GM12878 (cell line): Measurements from ENCODE around the gene RAD51B. TPM values are rescaled to one million over a fixed set of nuclear protein-coding genes. Genes with fewer than 3 reads are reported as not detected.

Experiments used
- ATAC-seq: fragments of 200-7000 bp; cut with Tn5 transposase; 3 replicates; pipeline ENCODE4 v1.9.1; 2020; ENCODE audit warnings: mild to moderate bottlenecking, moderate library complexity
- BruUV-seq: library from RNA; stranded (reverse); fragments of 400-500 nt; replicated peaks from 2 replicates; lab custom pipeline; 2021; lab: Mats Ljungman, UMichigan
- CTCF ChIA-PET: fragments of 300-600 bp; sonication (Branson Sonifier 250); formaldehyde crosslinking; extraction: SDS; loops from one replicate; lab custom pipeline; 2021; ENCODE audit warnings: inconsistent platforms; lab: Yijun Ruan, JAX
- POLR2A ChIA-PET: fragments of 350-600 bp; formaldehyde crosslinking; extraction: SDS; loops from one replicate; lab custom pipeline; 2021; ENCODE audit warnings: inconsistent platforms; lab: Charles Lee
- RAD21 ChIA-PET: fragments of 300-600 bp; sonication (Branson Sonifier 250); formaldehyde crosslinking; loops from one replicate; lab custom pipeline; 2023; ENCODE audit warnings: antibody characterized with exemption; ENCODE audit not compliant: unreplicated experiment; lab: Charles Lee
- SMC1A ChIA-PET: fragments of 300-600 bp; sonication (Branson Sonifier 250); formaldehyde crosslinking; loops from one replicate; lab custom pipeline; 2023; ENCODE audit not compliant: unreplicated experiment, uncharacterized antibody; lab: Charles Lee
- DNase-seq: peaks from one replicate; pipeline ENCODE4 v3.0.0-alpha.2; 2011; ENCODE audit warnings: low read depth, low spot score
- FAIRE-seq: peaks from 3 replicates; lab custom pipeline; 2011; peaks lifted over from hg19 to GRCh38; lab: Jason Lieb, UNC
- H2AFZ ChIP-seq: 2 replicates; pipeline ENCODE4 v1.6.0; 2011; ENCODE audit warnings: low read depth, low read length, control low read depth; ENCODE audit not compliant: control insufficient read depth
- H3K27ac ChIP-seq: 2 replicates; pipeline ENCODE4 v1.5.1; 2011; ENCODE audit warnings: control low read depth; ENCODE audit not compliant: control insufficient read depth, insufficient read depth
- H3K27me3 ChIP-seq, 2 experiments: replicated peaks in 1 of 2; 2 replicates each; pipeline versions ENCODE4 v1.6.0 to v1.6.1; 2011; ENCODE audit warnings: low read length in 1 of 2; ENCODE audit not compliant: control insufficient read depth in 2 of 2, insufficient read depth in 2 of 2
- H3K36me3 ChIP-seq, 2 experiments: 2 replicates each; pipeline ENCODE4 v1.5.1; 2011; ENCODE audit warnings: low read length in 1 of 2; ENCODE audit not compliant: control insufficient read depth in 2 of 2, insufficient read depth in 2 of 2
- H3K4me1 ChIP-seq: 2 replicates; pipeline ENCODE4 v1.6.1; 2011; ENCODE audit warnings: mild to moderate bottlenecking, low read length, moderate library complexity, mixed read lengths; ENCODE audit not compliant: control insufficient read depth, insufficient read depth
- H3K4me2 ChIP-seq: 2 replicates; pipeline ENCODE4 v1.6.0; 2011; ENCODE audit warnings: control low read depth; ENCODE audit not compliant: control insufficient read depth, insufficient read depth
- H3K4me3 ChIP-seq: fragments of 200-600 bp; sonication (generic); 2 replicates; pipeline ENCODE4 v1.5.1; 2016
- H3K79me2 ChIP-seq: 2 replicates; pipeline ENCODE4 v1.6.0; 2011; ENCODE audit warnings: low read length; ENCODE audit not compliant: control insufficient read depth, insufficient read depth
- H3K9ac ChIP-seq: 2 replicates; pipeline ENCODE4 v1.8.0; 2011; ENCODE audit warnings: low read length, control low read depth, mixed read lengths; ENCODE audit not compliant: control insufficient read depth, insufficient read depth
- H3K9me3 ChIP-seq: replicated peaks from 3 replicates; pipeline ENCODE4 v1.5.1; 2011; ENCODE audit warnings: mild to moderate bottlenecking, low read length; ENCODE audit not compliant: control insufficient read depth, insufficient read depth
- H4K20me1 ChIP-seq: 2 replicates; pipeline ENCODE4 v1.6.0; 2011; ENCODE audit not compliant: control insufficient read depth, insufficient read depth
- EP300 ChIP-seq, 2 experiments: fragments of 150-350 bp in 1 of 2; IDR thresholded peaks; 2 replicates each; pipeline ENCODE4 v1.6.1; 2011 to 2012; ENCODE audit warnings: low read depth in 2 of 2, low read length in 2 of 2, borderline replicate concordance in 1 of 2, improper control_type of control experiment in 1 of 2, inconsistent platforms in 1 of 2; ENCODE audit not compliant: control insufficient read depth in 1 of 2
- RUNX3 ChIP-seq: IDR thresholded peaks from 2 replicates; pipeline ENCODE4 v1.6.1; 2012; ENCODE audit warnings: low read length, inconsistent platforms
- SKIL ChIP-seq: fragments of 450-650 bp; IDR thresholded peaks from 2 replicates; pipeline ENCODE4 v1.6.1; 2017; ENCODE audit warnings: mild to moderate bottlenecking, low read depth, inconsistent platforms; ENCODE audit not compliant: poor library complexity, severe bottlenecking
- SMARCA5 ChIP-seq: fragments of 450-650 bp; IDR thresholded peaks from 2 replicates; pipeline ENCODE4 v1.6.1; 2017; ENCODE audit warnings: mild to moderate bottlenecking
- WGBS: methylation state at CpG from one replicate; pipeline ENCODE4 v1.1.6; 2016; ENCODE audit warnings: low lambda C conversion rate; ENCODE audit not compliant: insufficient replicate concordance, insufficient coverage; ENCODE audit errors: missing lambda C conversion rate; 5-methylcytosine and 5-hydroxymethylcytosine counted together
- in situ Hi-C: fragments of 300-500 bp; cut with MboI; formaldehyde crosslinking; loops from 9 replicates; pipeline ENCODE4 v1.14.3; 2018; ENCODE audit warnings: mixed read lengths
- intact Hi-C: fragments of 100-400 bp; cut with micrococcal nuclease; formaldehyde crosslinking; loops from one replicate; pipeline ENCODE4 v1.14.2; 2022; ENCODE audit not compliant: unreplicated experiment
- polyA plus RNA-seq, 11 experiments: library from polyadenylated mRNA; depleted of rRNA in 4 of 11; unstranded in 6 of 11; stranded (reverse) in 5 of 11; fragments of >200 nt; fragmentation: Nextera tagmentation in 4 of 11; fragmentation: Illumina TruSeq in 1 of 11; extraction: Ambion mirVana in 4 of 11; extraction: Trizol in 1 of 11; gene quantifications; 1 replicate in 1 of 11; 2 replicates in 10 of 11; pipeline versions ENCODE4 v1.2.1 to v1.2.3, GENCODE V29; 2011 to 2016; ENCODE audit warnings: inconsistent platforms in 2 of 11, missing spikeins in 2 of 11, low read depth in 1 of 11
- total RNA-seq, 4 experiments: library from RNA; depleted of rRNA in 3 of 4; stranded (reverse); fragments of >200 nt in 3 of 4; fragmentation: Illumina TruSeq in 1 of 4; extraction: Trizol in 1 of 4; gene quantifications; 2 replicates each; pipeline versions ENCODE4 v1.2.1 to v1.2.3, GENCODE V29; 2013 to 2021

The RAD51B gene
- total and polyA plus RNA-seq, 10 of the 15 experiments (the other 5 are each of a cell fraction or from before 2014, with no cell fraction given), result 9.8 to 26.8 (median 21.3) TPM

- TF ChIP-seq RUNX3, result no peak
- TF ChIP-seq EP300 (IDR thresholded peaks at IDR 0.05; ENCODE audit: borderline replicate concordance in 1 of 2, control insufficient read depth in 1 of 2, low read depth in 2 of 2, low read length in 2 of 2), result no peak
- TF ChIP-seq SMARCA5, result no peak
- TF ChIP-seq SKIL, result no peak
- SMC1A ChIA-PET, result interaction anchor here (0.9 kb wide), 1 partner anchor 9 kb away, joined by 4 read pairs; no protein-coding TSS in a partner anchor
- 71% methylated on average over 3 of the region's 3 CpGs for WGBS
- Histone ChIP-seq H3K4me1 (peaks cover 23% of the 10 kb centered on the region), H3K27ac (no peak overlapping the region), H3K4me3 (no peak overlapping the region), H2AFZ (no peak overlapping the region), H3K9ac (no peak overlapping the region), H3K27me3 (no peaks in the 10 kb centered on the region), H3K9me3 (no peaks in the 10 kb centered on the region), H3K36me3 (no peaks in the 10 kb centered on the region), H3K79me2 (no peaks in the 10 kb centered on the region), H4K20me1 (no peaks in the 10 kb centered on the region), H3K4me2 (no peak overlapping the region)
- in situ Hi-C loops, result no loop called here
- no peak for ATAC-seq
- DNase-seq, result no peak
- BruUV-seq, result no TSS peak
- POLR2A ChIA-PET, result interaction anchor here (1.0 to 1.1 kb wide), 3 partner anchors 14 to 122 kb away, joined by 3 to 5 read pairs (median 4); no protein-coding TSS in a partner anchor
- no peak for FAIRE-seq
- RAD21 ChIA-PET, result interaction anchor here (1.3 kb wide), 1 partner anchor 13 kb away, joined by 4 read pairs; no protein-coding TSS in a partner anchor
- intact Hi-C loops, result no loop called here
- CTCF ChIA-PET, result no interaction called here
Measured at GRCh38 chr14:68669111-68669511, 849.5 kb downstream of the RAD51B start.
